ENCODE results near the gene GRIK1.

GRCh38 chr21:29676395-29676794, 263.4 kb downstream of the GRIK1 start:
- TF ChIP-seq EZH2 (IDR thresholded peaks at IDR 0.05; ENCODE audit: insufficient read depth, poor library complexity, severe bottlenecking): no peak
- no peak for TF ChIP-seq EZH2phosphoT487 (IDR thresholded peaks at IDR 0.05; ENCODE audit: insufficient read depth, low read depth)
